Activated CD4-positive, alpha-beta T cell treated with anti-CD3 and anti-CD28 coated beads, Interleukin-2, amount 10 ng/mL, durations not matched to agents 24 days and 14 days (primary cell): ENCODE measurements around the gene TH. TPM values are rescaled to one million over a fixed set of nuclear protein-coding genes. Genes with fewer than 3 reads are reported as not detected.
"Not testable (repeated sequence)": the region's sequence is repeated elsewhere in the genome, so short reads cannot be mapped to it uniquely, and the experiment has no call there.

Source experiments
- DNase-seq: peaks from one replicate; pipeline ENCODE4 v3.0.0; 2022
- H3K27ac Mint-ChIP-seq: one replicate; pipeline ENCODE4 v1.8.0; 2022; ENCODE audit warnings: mild to moderate bottlenecking, mixed read lengths
- H3K27me3 Mint-ChIP-seq: one replicate; pipeline ENCODE4 v1.8.0; 2022; ENCODE audit warnings: mixed read lengths
- H3K36me3 Mint-ChIP-seq: one replicate; pipeline ENCODE4 v1.8.0; 2022; ENCODE audit warnings: low read depth, mild to moderate bottlenecking, mixed read lengths
- H3K4me1 Mint-ChIP-seq: one replicate; pipeline ENCODE4 v1.8.0; 2021; ENCODE audit warnings: mixed read lengths
- H3K4me3 Mint-ChIP-seq: one replicate; pipeline ENCODE4 v1.8.0; 2022; ENCODE audit warnings: mild to moderate bottlenecking, moderate library complexity, mixed read lengths
- H3K9me3 Mint-ChIP-seq: one replicate; pipeline ENCODE4 v1.8.0; 2021; ENCODE audit warnings: mixed read lengths
- intact Hi-C: fragments of 100-400 bp; cut with micrococcal nuclease; formaldehyde crosslinking; loops from one replicate; pipeline ENCODE4 v1.15.1; 2023
- total RNA-seq: library from RNA; stranded (reverse); gene quantifications from 2 replicates; pipeline ENCODE4 v1.2.3, GENCODE V29; 2022

Gene TH
- total RNA-seq, 1 donor from 2014 or later, result not detected

GRCh38 chr11:2194877-2195755, 23.5 kb upstream of the TH start:
- Mint-ChIP-seq H3K9me3 (no peaks in the 10 kb centered on the region), H3K4me1 (peaks cover 9% of the 10 kb centered on the region), H3K27ac (no peak overlapping the region), H3K4me3 (no peak overlapping the region), H3K27me3 (peaks cover 11% of the 10 kb centered on the region), H3K36me3 (no peaks in the 10 kb centered on the region)
- intact Hi-C loops, result no loop called here
- peak; percentile 86 for DNase-seq

GRCh38 chr11:2193888-2194595, 22.4 kb upstream of the TH start:
- H3K27ac Mint-ChIP-seq, H3K36me3 Mint-ChIP-seq, intact Hi-C loops, H3K9me3 Mint-ChIP-seq, H3K4me1 Mint-ChIP-seq, DNase-seq, H3K4me3 Mint-ChIP-seq: not testable (repeated sequence)
- H3K27me3 Mint-ChIP-seq, result peaks cover 11% of the 10 kb centered on the region

GRCh38 chr11:2193099-2193887, 21.7 kb upstream of the TH start:
- intact Hi-C loops, result no loop called here
- Mint-ChIP-seq H3K4me3 (no peak overlapping the region), H3K9me3 (no peaks in the 10 kb centered on the region), H3K4me1 (peaks cover 9% of the 10 kb centered on the region), H3K27ac (no peak overlapping the region), H3K27me3 (peaks cover 11% of the 10 kb centered on the region), H3K36me3 (no peaks in the 10 kb centered on the region)
- DNase-seq, result no peak

- Mint-ChIP-seq H3K36me3 (no peaks in the 10 kb centered on the region), H3K27ac (no peak overlapping the region), H3K4me1 (peaks cover 9% of the 10 kb centered on the region), H3K27me3 (peaks cover 11% of the 10 kb centered on the region), H3K9me3 (no peaks in the 10 kb centered on the region), H3K4me3 (no peak overlapping the region)
- intact Hi-C loops, result no loop called here
- no peak for DNase-seq
Observed at GRCh38 chr11:2192435-2192834, 20.8 kb upstream of the TH start.

- peaks cover 8% of the 10 kb centered on the region for H3K27me3 Mint-ChIP-seq
- no peak overlapping the region for H3K4me3 Mint-ChIP-seq
- no peak for DNase-seq
- intact Hi-C loops, result no loop called here
- no peak overlapping the region for H3K27ac Mint-ChIP-seq
- no peaks in the 10 kb centered on the region for H3K36me3 Mint-ChIP-seq
- peaks cover 5% of the 10 kb centered on the region for H3K4me1 Mint-ChIP-seq
- H3K9me3 Mint-ChIP-seq, result no peaks in the 10 kb centered on the region
Observed at GRCh38 chr11:2191883-2192282, 20.3 kb upstream of the TH start.

- H3K9me3 Mint-ChIP-seq, result no peaks in the 10 kb centered on the region
- H3K4me3 Mint-ChIP-seq, result no peak overlapping the region
- no peaks in the 10 kb centered on the region for H3K27me3 Mint-ChIP-seq
- H3K4me1 Mint-ChIP-seq, result no peaks in the 10 kb centered on the region
- DNase-seq, result no peak
- no peaks in the 10 kb centered on the region for H3K36me3 Mint-ChIP-seq
- no peak overlapping the region for H3K27ac Mint-ChIP-seq
- intact Hi-C loops, result no loop called here
Observed at GRCh38 chr11:2190657-2191471, 19.2 kb upstream of the TH start.

GRCh38 chr11:2189938-2190656, 18.5 kb upstream of the TH start:
- Mint-ChIP-seq H3K27me3 (no peaks in the 10 kb centered on the region), H3K27ac (no peak overlapping the region), H3K9me3 (no peaks in the 10 kb centered on the region), H3K4me3 (no peak overlapping the region), H3K4me1 (no peaks in the 10 kb centered on the region), H3K36me3 (no peaks in the 10 kb centered on the region)
- no peak for DNase-seq
- intact Hi-C loops, result no loop called here

- intact Hi-C loops, result no loop called here
- no peaks in the 10 kb centered on the region for H3K36me3 Mint-ChIP-seq
- H3K27me3 Mint-ChIP-seq, result no peaks in the 10 kb centered on the region
- H3K4me3 Mint-ChIP-seq, result no peak overlapping the region
- no peaks in the 10 kb centered on the region for H3K9me3 Mint-ChIP-seq
- no peak overlapping the region for H3K27ac Mint-ChIP-seq
- DNase-seq, result no peak
- no peaks in the 10 kb centered on the region for H3K4me1 Mint-ChIP-seq
Observed at GRCh38 chr11:2188745-2189144, 17.1 kb upstream of the TH start.

- Mint-ChIP-seq H3K27me3 (no peaks in the 10 kb centered on the region), H3K9me3 (no peaks in the 10 kb centered on the region), H3K4me3 (no peak overlapping the region), H3K36me3 (no peaks in the 10 kb centered on the region), H3K27ac (no peak overlapping the region), H3K4me1 (no peaks in the 10 kb centered on the region)
- intact Hi-C loops, result no loop called here
- DNase-seq, result no peak
Observed at GRCh38 chr11:2187280-2187707, 15.7 kb upstream of the TH start.

GRCh38 chr11:2186669-2187279, 15.2 kb upstream of the TH start:
- H3K36me3 Mint-ChIP-seq, result no peaks in the 10 kb centered on the region
- H3K4me3 Mint-ChIP-seq, result no peak overlapping the region
- DNase-seq, result peak; percentile 78
- intact Hi-C loops, result no loop called here
- no peak overlapping the region for H3K27ac Mint-ChIP-seq
- H3K9me3 Mint-ChIP-seq, result no peaks in the 10 kb centered on the region
- H3K27me3 Mint-ChIP-seq, result no peaks in the 10 kb centered on the region
- H3K4me1 Mint-ChIP-seq, result no peaks in the 10 kb centered on the region

GRCh38 chr11:2185324-2186085, 13.9 kb upstream of the TH start:
- Mint-ChIP-seq H3K27me3 (no peaks in the 10 kb centered on the region), H3K4me3 (no peak overlapping the region), H3K4me1 (no peaks in the 10 kb centered on the region), H3K27ac (no peak overlapping the region), H3K36me3 (no peaks in the 10 kb centered on the region), H3K9me3 (no peaks in the 10 kb centered on the region)
- intact Hi-C loops, result no loop called here
- no peak for DNase-seq
